Activated CD4-positive, alpha-beta T cell treated with anti-CD3 and anti-CD28 coated beads, Interleukin-2, amount 50 U/mL, for 4 hours (primary cell): ENCODE results near the gene DNAH6.
"Not testable (repeated sequence)": the region's sequence is repeated elsewhere in the genome, so short reads cannot be mapped to it uniquely, and the experiment has no call there.

Source experiments
- DNase-seq, 2 experiments: peaks; one replicate each; pipeline ENCODE4 v3.0.0-alpha.2; 2020

The DNAH6 gene

GRCh38 chr2:84846041-84846663, 329.9 kb downstream of the DNAH6 start:
- DNase-seq = peak; percentile 46 to 54

- DNase-seq = no peak
These were observed 330.4 kb downstream of the DNAH6 start for GRCh38 chr2:84846741-84847142.

GRCh38 chr2:84847326-84848050, 331.2 kb downstream of the DNAH6 start:
- no peak for DNase-seq

- DNase-seq = peak; percentile 46 to 57
These were observed 333.1 kb downstream of the DNAH6 start for GRCh38 chr2:84849271-84849952.

GRCh38 chr2:84850471-84850870, 334.2 kb downstream of the DNAH6 start:
- no peak for DNase-seq

GRCh38 chr2:84851876-84852275, 335.6 kb downstream of the DNAH6 start:
- no peak for DNase-seq

GRCh38 chr2:84854850-84855249, 338.6 kb downstream of the DNAH6 start:
- DNase-seq = no peak

GRCh38 chr2:84855731-84856130, 339.4 kb downstream of the DNAH6 start:
- no peak for DNase-seq

GRCh38 chr2:84856787-84857186, 340.5 kb downstream of the DNAH6 start:
- DNase-seq = no peak

- no peak for DNase-seq
These were observed 341.3 kb downstream of the DNAH6 start for GRCh38 chr2:84857566-84857965.

- DNase-seq = no peak
These were observed 341.8 kb downstream of the DNAH6 start for GRCh38 chr2:84858123-84858522.

GRCh38 chr2:84858937-84859336, 342.6 kb downstream of the DNAH6 start:
- DNase-seq = no peak

- DNase-seq = no peak
These were observed 345.2 kb downstream of the DNAH6 start for GRCh38 chr2:84861539-84861938.

GRCh38 chr2:84862006-84862405, 345.7 kb downstream of the DNAH6 start:
- no peak for DNase-seq

- no peak for DNase-seq
These were observed 349.0 kb downstream of the DNAH6 start for GRCh38 chr2:84865181-84865783.

- DNase-seq = no peak
These were observed 349.8 kb downstream of the DNAH6 start for GRCh38 chr2:84866122-84866521.

- not testable (repeated sequence) for DNase-seq
These were observed 352.0 kb downstream of the DNAH6 start for GRCh38 chr2:84868327-84868726.
